ENCODE results near the gene MGAT5.

MGAT5 gene

GRCh38 chr2:134433979-134434378 is 180.1 kb downstream of the MGAT5 start:
- no peak for DNase-seq

- no peak for DNase-seq
These were observed 181.6 kb downstream of the MGAT5 start for GRCh38 chr2:134435505-134435904.

- DNase-seq, result no peak
These were observed 182.1 kb downstream of the MGAT5 start for GRCh38 chr2:134435936-134436335.

- no peak for DNase-seq
These were observed 182.8 kb downstream of the MGAT5 start for GRCh38 chr2:134436706-134437105.

- no peak for DNase-seq
These were observed 184.5 kb downstream of the MGAT5 start for GRCh38 chr2:134438371-134438770.

GRCh38 chr2:134440336-134440909 is 186.6 kb downstream of the MGAT5 start:
- no peak for DNase-seq

GRCh38 chr2:134441153-134441863 is 187.4 kb downstream of the MGAT5 start:
- no peak for DNase-seq

GRCh38 chr2:134443814-134444480 is 190.1 kb downstream of the MGAT5 start:
- DNase-seq, result no peak

GRCh38 chr2:134445116-134445515 is 191.2 kb downstream of the MGAT5 start:
- no peak for DNase-seq

- DNase-seq, result no peak
These were observed 192.1 kb downstream of the MGAT5 start for GRCh38 chr2:134445985-134446382.

GRCh38 chr2:134446383-134447017 is 192.6 kb downstream of the MGAT5 start:
- DNase-seq, result no peak

GRCh38 chr2:134447669-134448068 is 193.8 kb downstream of the MGAT5 start:
- no peak for DNase-seq

GRCh38 chr2:134448650-134449049 is 194.8 kb downstream of the MGAT5 start:
- no peak for DNase-seq

- DNase-seq, result no peak
These were observed 195.3 kb downstream of the MGAT5 start for GRCh38 chr2:134449157-134449556.

GRCh38 chr2:134449751-134450513 is 196.1 kb downstream of the MGAT5 start:
- DNase-seq, result no peak

GRCh38 chr2:134451347-134451630 is 197.4 kb downstream of the MGAT5 start:
- DNase-seq, result no peak

GRCh38 chr2:134452042-134452733 is 198.3 kb downstream of the MGAT5 start:
- DNase-seq, result no peak

- no peak for DNase-seq
These were observed 199.6 kb downstream of the MGAT5 start for GRCh38 chr2:134453476-134453875.

GRCh38 chr2:134453973-134454372 is 200.1 kb downstream of the MGAT5 start:
- no peak for DNase-seq

GRCh38 chr2:134454426-134454825 is 200.6 kb downstream of the MGAT5 start:
- no peak for DNase-seq

GRCh38 chr2:134454931-134455330 is 201.1 kb downstream of the MGAT5 start:
- DNase-seq, result no peak

GRCh38 chr2:134455426-134455825 is 201.6 kb downstream of the MGAT5 start:
- no peak for DNase-seq

- DNase-seq, result no peak
These were observed 203.5 kb downstream of the MGAT5 start for GRCh38 chr2:134457353-134457752.
